22Rv1 (cell line): ENCODE results near the gene SLC39A11.

Experiments
- H3K27ac ChIP-seq: fragments of 450-650 bp; 2 replicates; pipeline ENCODE4 v1.5.1; 2017
- ZFX ChIP-seq: fragments of 450-650 bp; IDR thresholded peaks from 2 replicates; pipeline ENCODE4 v1.6.1; 2017; ENCODE audit warnings: antibody characterized with exemption, borderline replicate concordance
- TF ChIP-seq, protein P1 (sequence below): fragments of 450-650 bp; IDR thresholded peaks from 2 replicates; pipeline ENCODE4 v1.5.1; 2017; ENCODE audit warnings: mild to moderate bottlenecking

Gene SLC39A11, protein sequence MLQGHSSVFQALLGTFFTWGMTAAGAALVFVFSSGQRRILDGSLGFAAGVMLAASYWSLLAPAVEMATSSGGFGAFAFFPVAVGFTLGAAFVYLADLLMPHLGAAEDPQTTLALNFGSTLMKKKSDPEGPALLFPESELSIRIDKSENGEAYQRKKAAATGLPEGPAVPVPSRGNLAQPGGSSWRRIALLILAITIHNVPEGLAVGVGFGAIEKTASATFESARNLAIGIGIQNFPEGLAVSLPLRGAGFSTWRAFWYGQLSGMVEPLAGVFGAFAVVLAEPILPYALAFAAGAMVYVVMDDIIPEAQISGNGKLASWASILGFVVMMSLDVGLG

DNA sequence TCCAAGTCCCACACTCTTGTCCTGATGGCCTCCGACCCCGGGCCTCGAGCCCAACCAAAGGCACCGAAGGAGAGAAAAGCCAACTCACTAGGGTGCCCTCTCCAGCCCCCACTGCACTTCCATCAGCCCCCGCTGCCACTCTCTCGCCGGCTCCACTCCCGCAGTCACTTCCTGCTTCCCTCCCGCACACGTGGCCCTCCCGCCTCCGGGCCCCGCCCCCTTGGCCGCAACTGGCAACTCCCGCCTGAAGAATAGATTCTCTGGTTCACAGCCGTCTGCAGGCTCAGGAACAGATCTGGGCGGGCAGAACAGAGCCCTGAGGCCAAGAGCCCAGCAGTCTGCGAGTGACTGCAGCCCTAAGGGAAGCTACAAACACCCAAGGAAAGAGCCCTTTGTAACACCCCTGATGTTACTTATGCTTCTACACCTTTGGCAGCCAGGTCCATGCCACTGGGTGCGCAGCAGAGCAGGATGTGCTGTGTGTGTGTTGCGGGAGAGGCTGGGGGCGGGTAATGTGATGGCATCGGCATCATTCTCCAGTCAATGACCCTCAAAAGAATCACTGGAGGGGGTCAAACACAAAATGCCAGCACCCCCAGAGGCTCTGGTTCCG, at the start of gene SLC39A11:
TSS of gene SLC39A11 (minus strand) at position 166 of the 613 bp plus-strand sequence. CDS start 3,924 bp downstream, outside the sequence.
- TF ChIP-seq, protein P1, sequence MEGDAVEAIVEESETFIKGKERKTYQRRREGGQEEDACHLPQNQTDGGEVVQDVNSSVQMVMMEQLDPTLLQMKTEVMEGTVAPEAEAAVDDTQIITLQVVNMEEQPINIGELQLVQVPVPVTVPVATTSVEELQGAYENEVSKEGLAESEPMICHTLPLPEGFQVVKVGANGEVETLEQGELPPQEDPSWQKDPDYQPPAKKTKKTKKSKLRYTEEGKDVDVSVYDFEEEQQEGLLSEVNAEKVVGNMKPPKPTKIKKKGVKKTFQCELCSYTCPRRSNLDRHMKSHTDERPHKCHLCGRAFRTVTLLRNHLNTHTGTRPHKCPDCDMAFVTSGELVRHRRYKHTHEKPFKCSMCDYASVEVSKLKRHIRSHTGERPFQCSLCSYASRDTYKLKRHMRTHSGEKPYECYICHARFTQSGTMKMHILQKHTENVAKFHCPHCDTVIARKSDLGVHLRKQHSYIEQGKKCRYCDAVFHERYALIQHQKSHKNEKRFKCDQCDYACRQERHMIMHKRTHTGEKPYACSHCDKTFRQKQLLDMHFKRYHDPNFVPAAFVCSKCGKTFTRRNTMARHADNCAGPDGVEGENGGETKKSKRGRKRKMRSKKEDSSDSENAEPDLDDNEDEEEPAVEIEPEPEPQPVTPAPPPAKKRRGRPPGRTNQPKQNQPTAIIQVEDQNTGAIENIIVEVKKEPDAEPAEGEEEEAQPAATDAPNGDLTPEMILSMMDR = no peak
- TF ChIP-seq ZFX = no peak
- peak within 1 kb of the TSS; percentile 29; the same call in 1 of the 2 replicates for H3K27ac ChIP-seq

DNA sequence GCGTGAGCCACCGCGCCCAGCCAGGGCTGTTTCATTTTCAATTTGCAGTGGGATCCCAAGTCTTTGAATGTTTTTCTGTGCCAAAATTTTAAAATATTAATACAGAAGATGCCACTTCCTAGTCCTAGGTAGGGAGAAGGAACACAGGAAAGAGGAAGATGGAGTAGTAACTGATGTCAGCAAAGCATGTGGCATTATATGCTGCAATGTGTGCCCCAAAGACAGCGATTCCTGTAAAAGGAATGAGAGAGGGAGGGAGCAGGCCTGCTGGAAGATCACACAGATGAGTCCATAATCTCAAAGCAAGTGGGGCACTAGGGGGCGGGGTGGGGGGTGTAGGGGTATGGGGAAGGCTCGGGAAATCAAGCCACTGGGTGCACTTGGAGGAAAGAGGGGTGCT, 48.9 kb upstream of the SLC39A11 start:
- TF ChIP-seq, protein P1 = no peak
- no peak overlapping the region for H3K27ac ChIP-seq

DNA sequence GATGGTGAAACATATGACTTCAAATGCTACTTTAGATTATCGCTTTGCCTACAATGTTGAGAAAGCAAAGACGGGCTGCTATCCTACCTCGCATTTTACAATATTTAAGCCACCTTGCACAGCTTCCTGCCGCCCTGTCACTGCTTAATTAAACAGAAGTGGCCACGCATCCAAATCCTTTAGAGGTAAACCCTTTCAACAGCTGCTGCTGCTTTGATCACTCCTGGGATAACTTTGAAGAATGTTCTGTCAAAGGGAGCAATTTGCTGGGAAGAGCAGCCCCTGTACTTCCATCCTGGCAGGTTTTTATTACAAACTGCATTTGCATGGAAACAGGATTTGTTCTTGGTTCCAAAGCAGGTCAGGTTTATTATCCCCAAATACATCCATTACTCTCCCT, 48.1 kb upstream of the SLC39A11 start:
- no peak overlapping the region for H3K27ac ChIP-seq
- TF ChIP-seq, protein P1 = no peak

DNA sequence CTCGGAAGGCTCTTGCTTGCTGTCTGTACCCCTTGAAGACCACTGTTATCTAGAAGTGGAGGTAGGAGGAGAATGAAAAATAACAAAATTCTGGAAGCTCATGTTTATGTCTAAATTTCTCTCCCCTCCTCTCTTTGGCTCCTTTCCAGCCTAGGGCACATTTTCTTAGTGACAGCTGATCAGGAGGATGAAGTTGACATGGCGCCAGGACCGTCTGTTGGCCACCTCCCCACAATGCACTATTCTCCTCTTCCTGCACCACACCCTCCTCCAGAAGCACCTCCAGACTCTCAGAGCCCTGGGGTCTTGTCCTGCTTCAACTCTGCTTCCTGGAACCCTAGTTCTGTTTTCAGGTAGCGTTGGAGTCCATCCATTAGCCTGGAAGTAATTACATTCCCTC, 46.8 kb upstream of the SLC39A11 start:
- H3K27ac ChIP-seq = no peak overlapping the region
- TF ChIP-seq, protein P1 = no peak
- no peak for TF ChIP-seq ZFX

DNA sequence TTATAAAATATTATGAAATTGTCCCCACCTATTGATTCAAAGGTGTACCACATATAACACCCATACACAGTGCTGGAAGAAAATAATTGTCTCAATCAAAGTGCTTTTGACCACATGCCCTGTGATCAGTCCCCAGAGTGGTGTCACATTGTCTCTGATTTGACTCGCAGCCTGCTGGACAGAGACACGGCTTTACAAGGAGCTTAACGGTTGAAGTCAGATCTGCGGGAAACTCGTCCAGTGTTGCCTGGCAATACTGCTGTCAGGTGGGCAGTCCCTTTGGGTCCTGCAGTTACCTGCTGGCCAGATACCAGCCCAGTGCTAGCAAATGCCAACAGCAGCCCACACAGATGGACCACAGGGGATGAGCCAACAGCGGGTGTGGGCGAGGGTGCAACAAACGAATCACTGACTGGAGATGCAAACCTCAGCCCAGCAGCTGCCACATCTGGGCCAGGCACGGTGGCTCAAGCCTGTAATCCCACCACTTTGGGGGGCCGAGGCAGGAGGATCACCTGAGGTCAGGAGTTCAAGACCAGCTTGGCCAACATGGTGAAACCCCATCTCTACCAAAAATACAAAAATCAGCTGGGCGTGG, 46.2 kb upstream of the SLC39A11 start:
- no peak for TF ChIP-seq ZFX
- TF ChIP-seq, protein P1 = no peak
- H3K27ac ChIP-seq = no peak overlapping the region

DNA sequence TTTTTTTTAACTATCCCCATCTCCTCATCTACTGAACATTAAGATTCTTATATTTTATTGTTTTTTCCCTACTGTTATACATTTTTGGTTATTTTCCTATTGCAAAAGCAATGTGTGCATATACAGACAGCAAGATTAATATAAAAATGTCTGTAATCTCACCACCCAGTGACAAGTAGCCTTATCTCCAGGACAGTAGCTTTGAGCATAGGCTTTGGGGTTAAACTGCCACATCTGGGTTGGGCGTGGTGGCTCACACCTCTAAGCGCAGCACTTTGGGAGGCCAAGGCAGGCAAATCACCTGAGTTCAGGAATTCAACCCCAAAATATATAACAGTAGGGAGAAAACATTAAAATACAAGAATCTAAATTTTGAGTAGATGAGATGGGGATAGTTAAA, 44.9 kb upstream of the SLC39A11 start:
- TF ChIP-seq, protein P1 = no peak
- no peak for TF ChIP-seq ZFX
- no peak overlapping the region for H3K27ac ChIP-seq

DNA sequence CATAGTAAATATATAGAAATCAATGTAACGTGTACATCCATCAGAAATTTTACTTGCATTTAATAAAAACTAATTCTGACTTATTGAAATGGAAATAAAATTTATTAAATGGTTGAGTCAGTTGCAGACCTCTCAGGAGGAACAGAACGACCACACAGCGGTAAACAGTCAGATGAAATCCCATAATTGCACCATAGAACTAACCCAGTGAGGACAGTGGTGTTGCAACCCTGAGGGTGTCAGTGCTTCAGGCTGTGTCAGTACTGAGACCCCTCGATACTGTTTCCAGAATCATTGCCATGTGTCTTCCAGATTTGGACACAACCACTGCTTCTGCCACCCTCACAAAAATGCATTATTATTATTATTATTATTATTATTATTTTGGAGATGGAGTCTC, 43.3 kb upstream of the SLC39A11 start:
- no peak for TF ChIP-seq ZFX
- TF ChIP-seq, protein P1 = no peak
- no peak overlapping the region for H3K27ac ChIP-seq
